ENCODE results near the gene SDHC. TPM values are rescaled to one million over a fixed set of nuclear protein-coding genes. Genes with fewer than 3 reads are reported as not detected.

The SDHC gene
- total and polyA plus RNA-seq, 4 donors, result 52.5 to 204 (median 130) TPM

GRCh38 chr1:161330346-161330745 is 16.2 kb downstream of the SDHC start:
- H3K9me3 ChIP-seq (ENCODE audit: control insufficient read depth in 4 of 4, insufficient read depth in 3 of 4, low read length in 3 of 4), result no peaks in the 10 kb centered on the region
- ATAC-seq (ENCODE audit: insufficient read depth, low FRiP score) (no peak), DNase-seq (no peak)
- peaks cover 21 to 39% (median 28%) of the 10 kb centered on the region in 4 donors for H3K36me3 ChIP-seq (ENCODE audit: control insufficient read depth in 4 of 4, insufficient read depth in 4 of 4, low read length in 4 of 4)
- no peak overlapping the region for H3K27ac ChIP-seq (ENCODE audit: low read depth in 1 of 2, low read length in 1 of 2)
- no peaks in the 10 kb centered on the region for H3K27me3 ChIP-seq (ENCODE audit: control insufficient read depth in 3 of 3, insufficient read depth in 3 of 3, low read length in 2 of 3)
- no peak for TF ChIP-seq CTCF (IDR thresholded peaks at IDR 0.05; ENCODE audit: control extremely low read depth, extremely low read depth)
- WGBS, 2 donors, result 95 to 96% methylated on average over 4 of the region's 4 CpGs
- no peak overlapping the region for H3K4me3 ChIP-seq
- H3K4me1 ChIP-seq (ENCODE audit: control insufficient read depth in 5 of 5, insufficient read depth in 5 of 5, low read length in 5 of 5), result no peaks in the 10 kb centered on the region
- no peak overlapping the region for H3K9ac ChIP-seq (ENCODE audit: insufficient read depth in 1 of 2, low read length in 2 of 2)

GRCh38 chr1:161333166-161333565 is 19.0 kb downstream of the SDHC start:
- WGBS, 2 donors, result 96 to 97% methylated on average over 9 of the region's 9 CpGs
- no peak for TF ChIP-seq CTCF (IDR thresholded peaks at IDR 0.05; ENCODE audit: control extremely low read depth, extremely low read depth)
- Histone ChIP-seq H3K36me3 (ENCODE audit: control insufficient read depth in 4 of 4, insufficient read depth in 4 of 4, low read length in 4 of 4) (peaks cover 19 to 39% (median 26%) of the 10 kb centered on the region in 4 donors), H3K27me3 (ENCODE audit: control insufficient read depth in 3 of 3, insufficient read depth in 3 of 3, low read length in 2 of 3) (no peaks in the 10 kb centered on the region), H3K27ac (ENCODE audit: low read depth in 1 of 2, low read length in 1 of 2) (no peak overlapping the region), H3K4me1 (ENCODE audit: control insufficient read depth in 5 of 5, insufficient read depth in 5 of 5, low read length in 5 of 5) (no peaks in the 10 kb centered on the region), H3K9me3 (ENCODE audit: control insufficient read depth in 4 of 4, insufficient read depth in 3 of 4, low read length in 3 of 4) (no peaks in the 10 kb centered on the region), H3K4me3 (no peak overlapping the region), H3K9ac (ENCODE audit: insufficient read depth in 1 of 2, low read length in 2 of 2) (no peak overlapping the region)
- no peak for ATAC-seq (ENCODE audit: insufficient read depth, low FRiP score)
- DNase-seq, result no peak

GRCh38 chr1:161335796-161336195 is 21.6 kb downstream of the SDHC start:
- WGBS, 2 donors, result 84 to 90% methylated on average over 3 of the region's 3 CpGs
- no peak overlapping the region for H3K27ac ChIP-seq (ENCODE audit: low read depth in 1 of 2, low read length in 1 of 2)
- TF ChIP-seq CTCF (IDR thresholded peaks at IDR 0.05; ENCODE audit: control extremely low read depth, extremely low read depth), result no peak
- H3K27me3 ChIP-seq (ENCODE audit: control insufficient read depth in 3 of 3, insufficient read depth in 3 of 3, low read length in 2 of 3), result no peaks in the 10 kb centered on the region
- H3K9me3 ChIP-seq (ENCODE audit: control insufficient read depth in 4 of 4, insufficient read depth in 3 of 4, low read length in 3 of 4), result no peaks in the 10 kb centered on the region
- H3K9ac ChIP-seq (ENCODE audit: insufficient read depth in 1 of 2, low read length in 2 of 2), result no peak overlapping the region
- no peak overlapping the region for H3K4me3 ChIP-seq
- no peaks in the 10 kb centered on the region for H3K4me1 ChIP-seq (ENCODE audit: control insufficient read depth in 5 of 5, insufficient read depth in 5 of 5, low read length in 5 of 5)
- DNase-seq (no peak), ATAC-seq (ENCODE audit: insufficient read depth, low FRiP score) (no peak)
- peaks cover 13 to 36% (median 16%) of the 10 kb centered on the region in 4 donors for H3K36me3 ChIP-seq (ENCODE audit: control insufficient read depth in 4 of 4, insufficient read depth in 4 of 4, low read length in 4 of 4)

GRCh38 chr1:161342177-161342576 is 28.0 kb downstream of the SDHC start:
- Histone ChIP-seq H3K4me1 (ENCODE audit: control insufficient read depth in 5 of 5, insufficient read depth in 5 of 5, low read length in 5 of 5) (no peaks in the 10 kb centered on the region), H3K9me3 (ENCODE audit: control insufficient read depth in 4 of 4, insufficient read depth in 3 of 4, low read length in 3 of 4) (no peaks in the 10 kb centered on the region), H3K27ac (ENCODE audit: low read depth in 1 of 2, low read length in 1 of 2) (no peak overlapping the region), H3K4me3 (no peak overlapping the region), H3K9ac (ENCODE audit: insufficient read depth in 1 of 2, low read length in 2 of 2) (no peak overlapping the region), H3K36me3 (ENCODE audit: control insufficient read depth in 4 of 4, insufficient read depth in 4 of 4, low read length in 4 of 4) (peaks cover 10 to 20% (median 18%) of the 10 kb centered on the region in 4 donors), H3K27me3 (ENCODE audit: control insufficient read depth in 3 of 3, insufficient read depth in 3 of 3, low read length in 2 of 3) (no peaks in the 10 kb centered on the region)
- DNase-seq, result no peak
- WGBS, 2 donors, result 97 to 100% methylated on average over 2 of the region's 2 CpGs
- ATAC-seq (ENCODE audit: insufficient read depth, low FRiP score), result no peak
- TF ChIP-seq CTCF (IDR thresholded peaks at IDR 0.05; ENCODE audit: control extremely low read depth, extremely low read depth), result no peak

Data from lung (tissue), 12 donors.